GM21526 (cell line): ENCODE measurements around the gene C1QTNF5.

Experiments used
- ATAC-seq: cut with Tn5 transposase; IDR thresholded peaks from one replicate; pipeline ENCODE4 v1.9.1; 2021; ENCODE audit warnings: moderate library complexity; ENCODE audit not compliant: unreplicated experiment, low FRiP score

The C1QTNF5 gene

GRCh38 chr11:119319136-119319699 is 21.5 kb downstream of the C1QTNF5 start:
- no peak for ATAC-seq

- no peak for ATAC-seq
These were observed 22.2 kb downstream of the C1QTNF5 start for GRCh38 chr11:119318240-119319135.

GRCh38 chr11:119317592-119318239 is 23.0 kb downstream of the C1QTNF5 start:
- no peak for ATAC-seq

GRCh38 chr11:119316729-119317591 is 23.7 kb downstream of the C1QTNF5 start, which contains the start of gene MCAM:
Gene MCAM, minus strand, starts transcription at chr11:119317130. Its CDS starts 29 bp downstream, at chr11:119317101.
- no peak for ATAC-seq

GRCh38 chr11:119316016-119316728 is 24.5 kb downstream of the C1QTNF5 start:
- no peak for ATAC-seq

- no peak for ATAC-seq
These were observed 25.3 kb downstream of the C1QTNF5 start for GRCh38 chr11:119315131-119316015.

- ATAC-seq: no peak
These were observed 26.0 kb downstream of the C1QTNF5 start for GRCh38 chr11:119314726-119315125.

- no peak for ATAC-seq
These were observed 30.0 kb downstream of the C1QTNF5 start for GRCh38 chr11:119310682-119311052.

- ATAC-seq: no peak
These were observed 30.6 kb downstream of the C1QTNF5 start for GRCh38 chr11:119309953-119310681.

GRCh38 chr11:119309411-119309810 is 31.3 kb downstream of the C1QTNF5 start:
- ATAC-seq: no peak

GRCh38 chr11:119307974-119308373 is 32.7 kb downstream of the C1QTNF5 start:
- ATAC-seq: no peak

- ATAC-seq: no peak
These were observed 33.5 kb downstream of the C1QTNF5 start for GRCh38 chr11:119307219-119307618.

- no peak for ATAC-seq
These were observed 34.3 kb downstream of the C1QTNF5 start for GRCh38 chr11:119306373-119306890.

GRCh38 chr11:119305556-119306372 is 34.9 kb downstream of the C1QTNF5 start:
- ATAC-seq: no peak

- no peak for ATAC-seq
These were observed 37.4 kb downstream of the C1QTNF5 start for GRCh38 chr11:119303227-119303718.

GRCh38 chr11:119300198-119300964 is 40.3 kb downstream of the C1QTNF5 start:
- no peak for ATAC-seq
